ENCODE data around the gene HINT1. TPM values are rescaled to one million over a fixed set of nuclear protein-coding genes. Genes with fewer than 3 reads are reported as not detected.

The HINT1 gene
- total RNA-seq, 1 experiment from 2014 or later = 197 TPM

DNA sequence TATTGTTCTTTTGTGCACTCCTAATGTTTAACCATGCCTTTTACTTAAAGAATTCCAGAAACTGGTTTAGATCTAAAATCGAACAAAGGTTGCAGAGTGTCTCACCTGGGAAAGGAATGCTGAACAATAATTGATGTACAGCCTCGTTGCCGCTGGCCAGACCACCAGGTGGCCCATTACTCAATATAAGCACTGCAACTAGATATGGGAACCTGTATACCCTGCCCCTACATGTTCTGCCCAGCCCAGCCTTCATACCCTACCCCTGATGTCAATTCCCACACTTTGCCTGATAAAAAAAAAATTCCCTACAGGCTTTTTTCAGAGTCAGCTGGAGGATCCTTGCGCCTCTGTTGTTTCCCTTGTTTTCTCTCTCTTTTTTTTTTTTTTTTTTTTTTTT, 13.8 kb downstream of the HINT1 start:
- H3K27ac Mint-ChIP-seq = no peak overlapping the region
- DNase-seq (ENCODE audit: low spot score) (no peak), ATAC-seq (no peak)
- CTCF ChIA-PET = no interaction called here
- no peak overlapping the region for H3K4me3 Mint-ChIP-seq
- no peaks in the 10 kb centered on the region for H3K27me3 Mint-ChIP-seq (ENCODE audit: low read depth)
- TF ChIP-seq ESRRA (CRISPR knock-in tag; IDR thresholded peaks at IDR 0.05; ENCODE audit: borderline replicate concordance) (no peak), ETV6 (CRISPR knock-in tag; IDR thresholded peaks at IDR 0.05) (no peak), ZNF219 (CRISPR knock-in tag; IDR thresholded peaks at IDR 0.05; ENCODE audit: borderline replicate concordance) (no peak), JAZF1 (CRISPR knock-in tag; IDR thresholded peaks at IDR 0.05) (no peak), SOX15 (CRISPR knock-in tag; IDR thresholded peaks at IDR 0.05) (no peak), ATF1 (CRISPR knock-in tag; IDR thresholded peaks at IDR 0.05) (no peak), NR3C1 (CRISPR knock-in tag; conservative IDR thresholded peaks at IDR 0.05; ENCODE audit: low read depth) (no peak), NR2C2 (CRISPR knock-in tag; IDR thresholded peaks at IDR 0.05) (no peak), KAT7 (CRISPR knock-in tag; IDR thresholded peaks at IDR 0.05; ENCODE audit: borderline replicate concordance) (no peak), NFYB (CRISPR knock-in tag; conservative IDR thresholded peaks at IDR 0.05; ENCODE audit: low read depth) (no peak)
- TF ChIP-seq, protein P1, sequence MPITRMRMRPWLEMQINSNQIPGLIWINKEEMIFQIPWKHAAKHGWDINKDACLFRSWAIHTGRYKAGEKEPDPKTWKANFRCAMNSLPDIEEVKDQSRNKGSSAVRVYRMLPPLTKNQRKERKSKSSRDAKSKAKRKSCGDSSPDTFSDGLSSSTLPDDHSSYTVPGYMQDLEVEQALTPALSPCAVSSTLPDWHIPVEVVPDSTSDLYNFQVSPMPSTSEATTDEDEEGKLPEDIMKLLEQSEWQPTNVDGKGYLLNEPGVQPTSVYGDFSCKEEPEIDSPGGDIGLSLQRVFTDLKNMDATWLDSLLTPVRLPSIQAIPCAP (CRISPR knock-in tag; IDR thresholded peaks at IDR 0.05) = no peak
- TF ChIP-seq, protein P2, sequence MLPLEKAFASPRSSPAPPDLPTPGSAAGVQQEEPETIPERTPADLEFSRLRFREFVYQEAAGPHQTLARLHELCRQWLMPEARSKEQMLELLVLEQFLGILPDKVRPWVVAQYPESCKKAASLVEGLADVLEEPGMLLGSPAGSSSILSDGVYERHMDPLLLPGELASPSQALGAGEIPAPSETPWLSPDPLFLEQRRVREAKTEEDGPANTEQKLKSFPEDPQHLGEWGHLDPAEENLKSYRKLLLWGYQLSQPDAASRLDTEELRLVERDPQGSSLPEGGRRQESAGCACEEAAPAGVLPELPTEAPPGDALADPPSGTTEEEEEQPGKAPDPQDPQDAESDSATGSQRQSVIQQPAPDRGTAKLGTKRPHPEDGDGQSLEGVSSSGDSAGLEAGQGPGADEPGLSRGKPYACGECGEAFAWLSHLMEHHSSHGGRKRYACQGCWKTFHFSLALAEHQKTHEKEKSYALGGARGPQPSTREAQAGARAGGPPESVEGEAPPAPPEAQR (CRISPR knock-in tag; IDR thresholded peaks at IDR 0.05) = no peak
- TF ChIP-seq, protein P3, sequence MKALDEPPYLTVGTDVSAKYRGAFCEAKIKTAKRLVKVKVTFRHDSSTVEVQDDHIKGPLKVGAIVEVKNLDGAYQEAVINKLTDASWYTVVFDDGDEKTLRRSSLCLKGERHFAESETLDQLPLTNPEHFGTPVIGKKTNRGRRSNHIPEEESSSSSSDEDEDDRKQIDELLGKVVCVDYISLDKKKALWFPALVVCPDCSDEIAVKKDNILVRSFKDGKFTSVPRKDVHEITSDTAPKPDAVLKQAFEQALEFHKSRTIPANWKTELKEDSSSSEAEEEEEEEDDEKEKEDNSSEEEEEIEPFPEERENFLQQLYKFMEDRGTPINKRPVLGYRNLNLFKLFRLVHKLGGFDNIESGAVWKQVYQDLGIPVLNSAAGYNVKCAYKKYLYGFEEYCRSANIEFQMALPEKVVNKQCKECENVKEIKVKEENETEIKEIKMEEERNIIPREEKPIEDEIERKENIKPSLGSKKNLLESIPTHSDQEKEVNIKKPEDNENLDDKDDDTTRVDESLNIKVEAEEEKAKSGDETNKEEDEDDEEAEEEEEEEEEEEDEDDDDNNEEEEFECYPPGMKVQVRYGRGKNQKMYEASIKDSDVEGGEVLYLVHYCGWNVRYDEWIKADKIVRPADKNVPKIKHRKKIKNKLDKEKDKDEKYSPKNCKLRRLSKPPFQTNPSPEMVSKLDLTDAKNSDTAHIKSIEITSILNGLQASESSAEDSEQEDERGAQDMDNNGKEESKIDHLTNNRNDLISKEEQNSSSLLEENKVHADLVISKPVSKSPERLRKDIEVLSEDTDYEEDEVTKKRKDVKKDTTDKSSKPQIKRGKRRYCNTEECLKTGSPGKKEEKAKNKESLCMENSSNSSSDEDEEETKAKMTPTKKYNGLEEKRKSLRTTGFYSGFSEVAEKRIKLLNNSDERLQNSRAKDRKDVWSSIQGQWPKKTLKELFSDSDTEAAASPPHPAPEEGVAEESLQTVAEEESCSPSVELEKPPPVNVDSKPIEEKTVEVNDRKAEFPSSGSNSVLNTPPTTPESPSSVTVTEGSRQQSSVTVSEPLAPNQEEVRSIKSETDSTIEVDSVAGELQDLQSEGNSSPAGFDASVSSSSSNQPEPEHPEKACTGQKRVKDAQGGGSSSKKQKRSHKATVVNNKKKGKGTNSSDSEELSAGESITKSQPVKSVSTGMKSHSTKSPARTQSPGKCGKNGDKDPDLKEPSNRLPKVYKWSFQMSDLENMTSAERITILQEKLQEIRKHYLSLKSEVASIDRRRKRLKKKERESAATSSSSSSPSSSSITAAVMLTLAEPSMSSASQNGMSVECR (CRISPR knock-in tag; IDR thresholded peaks at IDR 0.05; ENCODE audit: borderline replicate concordance) = no peak
- TF ChIP-seq, protein P4, sequence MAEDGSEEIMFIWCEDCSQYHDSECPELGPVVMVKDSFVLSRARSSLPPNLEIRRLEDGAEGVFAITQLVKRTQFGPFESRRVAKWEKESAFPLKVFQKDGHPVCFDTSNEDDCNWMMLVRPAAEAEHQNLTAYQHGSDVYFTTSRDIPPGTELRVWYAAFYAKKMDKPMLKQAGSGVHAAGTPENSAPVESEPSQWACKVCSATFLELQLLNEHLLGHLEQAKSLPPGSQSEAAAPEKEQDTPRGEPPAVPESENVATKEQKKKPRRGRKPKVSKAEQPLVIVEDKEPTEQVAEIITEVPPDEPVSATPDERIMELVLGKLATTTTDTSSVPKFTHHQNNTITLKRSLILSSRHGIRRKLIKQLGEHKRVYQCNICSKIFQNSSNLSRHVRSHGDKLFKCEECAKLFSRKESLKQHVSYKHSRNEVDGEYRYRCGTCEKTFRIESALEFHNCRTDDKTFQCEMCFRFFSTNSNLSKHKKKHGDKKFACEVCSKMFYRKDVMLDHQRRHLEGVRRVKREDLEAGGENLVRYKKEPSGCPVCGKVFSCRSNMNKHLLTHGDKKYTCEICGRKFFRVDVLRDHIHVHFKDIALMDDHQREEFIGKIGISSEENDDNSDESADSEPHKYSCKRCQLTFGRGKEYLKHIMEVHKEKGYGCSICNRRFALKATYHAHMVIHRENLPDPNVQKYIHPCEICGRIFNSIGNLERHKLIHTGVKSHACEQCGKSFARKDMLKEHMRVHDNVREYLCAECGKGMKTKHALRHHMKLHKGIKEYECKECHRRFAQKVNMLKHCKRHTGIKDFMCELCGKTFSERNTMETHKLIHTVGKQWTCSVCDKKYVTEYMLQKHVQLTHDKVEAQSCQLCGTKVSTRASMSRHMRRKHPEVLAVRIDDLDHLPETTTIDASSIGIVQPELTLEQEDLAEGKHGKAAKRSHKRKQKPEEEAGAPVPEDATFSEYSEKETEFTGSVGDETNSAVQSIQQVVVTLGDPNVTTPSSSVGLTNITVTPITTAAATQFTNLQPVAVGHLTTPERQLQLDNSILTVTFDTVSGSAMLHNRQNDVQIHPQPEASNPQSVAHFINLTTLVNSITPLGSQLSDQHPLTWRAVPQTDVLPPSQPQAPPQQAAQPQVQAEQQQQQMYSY (CRISPR knock-in tag; IDR thresholded peaks at IDR 0.05) = no peak
- TF ChIP-seq, protein P5, sequence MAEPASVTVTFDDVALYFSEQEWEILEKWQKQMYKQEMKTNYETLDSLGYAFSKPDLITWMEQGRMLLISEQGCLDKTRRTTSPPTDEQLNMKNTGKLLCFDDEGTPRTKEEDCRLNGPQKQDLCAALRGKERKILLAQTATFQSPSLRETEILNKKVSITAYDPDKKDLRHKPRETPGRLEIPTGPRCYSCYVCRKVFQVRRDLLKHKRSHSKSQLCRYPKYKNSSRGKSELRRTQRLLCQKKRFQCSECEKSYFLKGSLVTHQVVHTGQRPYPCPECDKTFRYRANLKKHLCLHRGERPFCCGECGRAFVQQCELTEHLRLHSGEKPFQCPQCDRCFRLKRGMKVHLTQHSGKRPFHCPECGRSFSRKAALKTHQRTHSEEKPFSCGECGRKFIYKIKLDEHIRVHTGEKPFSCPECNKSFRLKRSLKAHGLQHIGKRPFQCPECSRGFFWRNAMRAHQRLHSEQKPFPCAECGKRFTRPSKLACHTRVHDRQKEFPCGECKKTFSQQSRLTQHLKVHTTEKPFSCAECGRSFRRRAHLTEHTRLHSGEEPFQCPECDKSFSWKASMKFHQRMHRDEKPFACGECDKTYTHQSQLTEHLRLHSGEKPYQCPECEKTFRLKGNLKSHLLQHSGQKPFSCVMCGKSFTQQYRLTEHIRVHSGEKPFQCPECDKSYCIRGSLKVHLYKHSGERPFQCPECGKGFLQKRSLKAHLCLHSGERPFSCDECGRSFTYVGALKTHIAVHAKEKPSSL (CRISPR knock-in tag; conservative IDR thresholded peaks at IDR 0.05) = no peak
- TF ChIP-seq, protein P6, sequence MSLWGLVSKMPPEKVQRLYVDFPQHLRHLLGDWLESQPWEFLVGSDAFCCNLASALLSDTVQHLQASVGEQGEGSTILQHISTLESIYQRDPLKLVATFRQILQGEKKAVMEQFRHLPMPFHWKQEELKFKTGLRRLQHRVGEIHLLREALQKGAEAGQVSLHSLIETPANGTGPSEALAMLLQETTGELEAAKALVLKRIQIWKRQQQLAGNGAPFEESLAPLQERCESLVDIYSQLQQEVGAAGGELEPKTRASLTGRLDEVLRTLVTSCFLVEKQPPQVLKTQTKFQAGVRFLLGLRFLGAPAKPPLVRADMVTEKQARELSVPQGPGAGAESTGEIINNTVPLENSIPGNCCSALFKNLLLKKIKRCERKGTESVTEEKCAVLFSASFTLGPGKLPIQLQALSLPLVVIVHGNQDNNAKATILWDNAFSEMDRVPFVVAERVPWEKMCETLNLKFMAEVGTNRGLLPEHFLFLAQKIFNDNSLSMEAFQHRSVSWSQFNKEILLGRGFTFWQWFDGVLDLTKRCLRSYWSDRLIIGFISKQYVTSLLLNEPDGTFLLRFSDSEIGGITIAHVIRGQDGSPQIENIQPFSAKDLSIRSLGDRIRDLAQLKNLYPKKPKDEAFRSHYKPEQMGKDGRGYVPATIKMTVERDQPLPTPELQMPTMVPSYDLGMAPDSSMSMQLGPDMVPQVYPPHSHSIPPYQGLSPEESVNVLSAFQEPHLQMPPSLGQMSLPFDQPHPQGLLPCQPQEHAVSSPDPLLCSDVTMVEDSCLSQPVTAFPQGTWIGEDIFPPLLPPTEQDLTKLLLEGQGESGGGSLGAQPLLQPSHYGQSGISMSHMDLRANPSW (CRISPR knock-in tag; conservative IDR thresholded peaks at IDR 0.05; ENCODE audit: low read depth) = no peak
- peaks cover 4% of the 10 kb centered on the region for H3K4me1 Mint-ChIP-seq
- 0 out of 2 replicates have a peak, but pooled peaks cover 3% of the 10 kb centered on the region for H3K9me3 Mint-ChIP-seq
- POLR2A ChIA-PET = interaction anchor here (0.6 kb wide), 1 partner anchor 12 kb away, joined by 5 read pairs; no protein-coding TSS in a partner anchor
- peaks cover 3% of the 10 kb centered on the region; the same call in 1 of the 2 replicates for H3K36me3 Mint-ChIP-seq

All from WTC11 (cell line).